NCI-H146 treated with DMSO at 0.1 percent for 48 hours (cell line): ENCODE measurements around the gene C19orf33.
"Not testable (repeated sequence)": the region's sequence is repeated elsewhere in the genome, so short reads cannot be mapped to it uniquely, and the experiment has no call there.

Source experiments
- DNase-seq: peaks from one replicate; lab custom pipeline; 2025; ENCODE audit not compliant: unreplicated experiment; lab: John Stamatoyannopoulos, UW

The C19orf33 gene

GRCh38 chr19:38303517-38304351, at the start of gene C19orf33:
Gene C19orf33 (plus strand): TSS chr19:38304251. CDS start chr19:38304262, 11 bp downstream.
- no peak for DNase-seq

GRCh38 chr19:38255383-38256014, 48.6 kb upstream of the C19orf33 start:
- DNase-seq, result no peak

- DNase-seq, result not testable (repeated sequence)
Observed at GRCh38 chr19:38261942-38262341, 42.1 kb upstream of the C19orf33 start.

- DNase-seq, result no peak
Observed at GRCh38 chr19:38262585-38263268, 41.3 kb upstream of the C19orf33 start.

GRCh38 chr19:38263689-38264485, 40.2 kb upstream of the C19orf33 start:
- DNase-seq, result peak; percentile 94

GRCh38 chr19:38264486-38265212, 39.4 kb upstream of the C19orf33 start, which contains the start of gene SPINT2:
Gene SPINT2 (plus strand): TSS chr19:38264573. CDS start chr19:38264893, 320 bp downstream.
- DNase-seq, result no peak

- peak; percentile 18 for DNase-seq
Observed at GRCh38 chr19:38265213-38265861, 38.7 kb upstream of the C19orf33 start.

GRCh38 chr19:38265921-38266429, 38.1 kb upstream of the C19orf33 start:
- DNase-seq, result no peak

- DNase-seq, result no peak
Observed at GRCh38 chr19:38266981-38267597, 37.0 kb upstream of the C19orf33 start.

- DNase-seq, result no peak
Observed at GRCh38 chr19:38267761-38268483, 36.1 kb upstream of the C19orf33 start.

GRCh38 chr19:38268539-38268938, 35.5 kb upstream of the C19orf33 start:
- DNase-seq, result no peak

GRCh38 chr19:38270587-38271167, 33.4 kb upstream of the C19orf33 start:
- DNase-seq, result peak; percentile 83

GRCh38 chr19:38273499-38273898, 30.6 kb upstream of the C19orf33 start:
- no peak for DNase-seq

GRCh38 chr19:38274739-38275138, 29.3 kb upstream of the C19orf33 start:
- no peak for DNase-seq

- no peak for DNase-seq
Observed at GRCh38 chr19:38276942-38277517, 27.0 kb upstream of the C19orf33 start.

- no peak for DNase-seq
Observed at GRCh38 chr19:38277549-38277948, 26.5 kb upstream of the C19orf33 start.

GRCh38 chr19:38277969-38278680, 25.9 kb upstream of the C19orf33 start:
- DNase-seq, result no peak
